KMS-11 (cell line): Measurements from ENCODE around the gene ZNF30.
"Not testable (repeated sequence)": the region's sequence is repeated elsewhere in the genome, so short reads cannot be mapped to it uniquely, and the experiment has no call there.

Experiments used
- H2AFZ ChIP-seq: fragments of 200-600 bp; sonication (generic); 2 replicates; pipeline ENCODE4 v1.6.1; 2016; ENCODE audit warnings: antibody characterized with exemption, mixed run types, low read depth
- H3K27ac ChIP-seq: fragments of 200-600 bp; sonication (generic); 2 replicates; pipeline ENCODE4 v1.6.1; 2016; ENCODE audit warnings: mild to moderate bottlenecking, mixed run types
- H3K27me3 ChIP-seq: fragments of 200-600 bp; sonication (generic); 2 replicates; pipeline ENCODE4 v1.6.1; 2017; ENCODE audit warnings: mild to moderate bottlenecking, low read depth, mixed run types, moderate library complexity; ENCODE audit not compliant: insufficient read depth
- H3K36me3 ChIP-seq: fragments of 200-600 bp; sonication (generic); 2 replicates; pipeline ENCODE4 v1.6.1; 2017; ENCODE audit warnings: mild to moderate bottlenecking, mixed run types; ENCODE audit not compliant: insufficient read depth
- H3K4me1 ChIP-seq: fragments of 200-600 bp; sonication (generic); 2 replicates; pipeline ENCODE4 v1.6.1; 2016; ENCODE audit warnings: mild to moderate bottlenecking, low read depth, mixed run types; ENCODE audit not compliant: poor library complexity, severe bottlenecking
- H3K4me2 ChIP-seq: fragments of 200-600 bp; sonication (generic); 2 replicates; pipeline ENCODE4 v1.7.0; 2016; ENCODE audit warnings: mild to moderate bottlenecking, mixed run types
- H3K4me3 ChIP-seq: fragments of 200-600 bp; sonication (generic); IDR thresholded peaks from 2 replicates; pipeline ENCODE4 v1.6.1; 2017; ENCODE audit warnings: low read depth, low read length, mixed read lengths; ENCODE audit not compliant: insufficient read depth
- H3K79me2 ChIP-seq: fragments of 200-600 bp; sonication (generic); 2 replicates; pipeline ENCODE4 v1.6.1; 2016; ENCODE audit warnings: low read depth, mixed run types; ENCODE audit not compliant: insufficient read depth
- H3K9ac ChIP-seq: fragments of 200-600 bp; sonication (generic); 2 replicates; pipeline ENCODE4 v1.6.1; 2016; ENCODE audit warnings: mild to moderate bottlenecking, mixed run types
- H4K20me1 ChIP-seq: fragments of 200-600 bp; sonication (generic); 2 replicates; pipeline ENCODE4 v1.6.1; 2016; ENCODE audit warnings: mild to moderate bottlenecking, mixed run types; ENCODE audit not compliant: insufficient read depth
- CTCF ChIP-seq: fragments of 200-600 bp; sonication (generic); conservative IDR thresholded peaks from 2 replicates; pipeline ENCODE4 v1.6.1; 2017; ENCODE audit warnings: low read depth, mild to moderate bottlenecking, antibody characterized with exemption, low read length, moderate library complexity, mixed read lengths

Gene ZNF30

DNA sequence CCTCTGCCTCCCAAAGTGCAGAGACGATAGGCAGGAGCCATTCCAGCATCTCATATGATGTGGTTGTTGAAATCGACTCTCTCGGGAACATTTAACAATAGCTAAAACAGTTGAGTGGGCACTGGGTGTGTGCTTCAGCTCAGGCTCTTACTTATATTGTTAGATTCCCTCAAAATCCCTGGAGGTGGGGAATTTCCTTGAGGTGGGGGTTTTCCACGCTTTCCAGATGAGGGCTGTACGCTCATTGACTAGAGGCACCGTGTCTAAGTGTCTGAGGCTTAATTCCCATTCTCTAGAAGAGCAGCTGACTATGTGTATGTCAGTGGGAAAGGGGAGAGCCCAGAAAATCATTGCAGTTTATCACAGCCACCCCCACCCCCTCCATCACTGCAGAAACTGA is 62.6 kb downstream of the ZNF30 start:
- no peak for TF ChIP-seq CTCF
- Histone ChIP-seq H3K4me2 (no peak overlapping the region), H4K20me1 (no peaks in the 10 kb centered on the region)

GRCh38 chr19:34990578-34991192 is 64.0 kb downstream of the ZNF30 start:
- H2AFZ ChIP-seq, result no peak overlapping the region
- no peak for TF ChIP-seq CTCF
- H3K36me3 ChIP-seq, result no peaks in the 10 kb centered on the region
- no peak overlapping the region for H3K4me2 ChIP-seq
- H3K27me3 ChIP-seq, result no peaks in the 10 kb centered on the region; the same call in 1 of the 2 replicates
- H3K4me1 ChIP-seq, result no peaks in the 10 kb centered on the region
- no peak overlapping the region for H3K27ac ChIP-seq
- H3K9ac ChIP-seq, result no peak overlapping the region
- H4K20me1 ChIP-seq, result no peaks in the 10 kb centered on the region
- H3K79me2 ChIP-seq, result no peaks in the 10 kb centered on the region
- no peak overlapping the region for H3K4me3 ChIP-seq

More for the DNA sequence above, 62.6 kb downstream of the ZNF30 start:
- no peak overlapping the region for H3K4me3 ChIP-seq
- H3K27me3 ChIP-seq, result no peaks in the 10 kb centered on the region; the same call in 1 of the 2 replicates
- H3K9ac ChIP-seq, result no peak overlapping the region
- no peak overlapping the region for H3K27ac ChIP-seq
- H3K4me1 ChIP-seq, result no peaks in the 10 kb centered on the region
- H3K36me3 ChIP-seq, result no peaks in the 10 kb centered on the region
- no peak overlapping the region for H2AFZ ChIP-seq
- no peaks in the 10 kb centered on the region for H3K79me2 ChIP-seq

DNA sequence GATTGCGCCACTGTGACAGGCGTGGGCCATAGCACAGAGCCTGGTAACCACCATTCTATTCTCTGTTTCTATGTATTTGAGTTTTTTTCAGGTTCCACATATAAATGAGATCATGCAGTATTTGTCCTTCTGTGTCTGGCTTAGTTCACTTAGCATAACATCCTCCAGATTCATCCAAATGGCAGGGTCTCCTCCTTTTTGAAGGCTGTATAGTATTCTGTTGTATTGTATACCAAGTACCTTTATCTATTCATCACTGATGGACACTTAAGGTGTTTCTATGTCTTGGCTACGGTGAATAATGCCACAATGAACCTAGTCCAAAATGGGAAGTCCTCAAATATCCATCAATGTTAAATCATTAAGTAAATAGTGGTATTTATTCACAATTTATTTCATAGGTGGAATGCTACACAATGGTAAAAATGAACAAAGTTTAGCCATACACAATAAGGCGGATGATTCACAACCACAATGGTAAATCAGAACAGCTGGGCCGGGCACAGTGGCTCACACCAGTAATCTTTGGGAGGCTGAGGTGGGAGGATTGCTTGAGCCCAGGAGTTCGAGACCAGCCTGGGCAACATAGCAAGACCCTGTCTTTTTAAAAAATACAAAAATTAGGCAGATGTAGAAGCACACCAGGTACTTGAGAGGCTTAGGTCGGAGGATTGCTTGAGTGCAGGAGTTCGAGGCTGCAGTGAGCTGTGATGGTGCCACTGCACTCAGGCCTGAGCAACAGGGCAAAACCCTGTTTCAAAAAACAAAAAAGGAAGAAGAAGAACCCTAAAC is 65.0 kb downstream of the ZNF30 start:
- Histone ChIP-seq H3K79me2 (no peaks in the 10 kb centered on the region), H3K27ac (no peak overlapping the region), H3K4me3 (no peak overlapping the region), H3K9ac (no peak overlapping the region), H3K4me2 (no peak overlapping the region), H2AFZ (no peak overlapping the region), H3K36me3 (no peaks in the 10 kb centered on the region), H4K20me1 (no peaks in the 10 kb centered on the region), H3K4me1 (no peaks in the 10 kb centered on the region), H3K27me3 (no peaks in the 10 kb centered on the region; the same call in 1 of the 2 replicates)
- no peak for TF ChIP-seq CTCF

DNA sequence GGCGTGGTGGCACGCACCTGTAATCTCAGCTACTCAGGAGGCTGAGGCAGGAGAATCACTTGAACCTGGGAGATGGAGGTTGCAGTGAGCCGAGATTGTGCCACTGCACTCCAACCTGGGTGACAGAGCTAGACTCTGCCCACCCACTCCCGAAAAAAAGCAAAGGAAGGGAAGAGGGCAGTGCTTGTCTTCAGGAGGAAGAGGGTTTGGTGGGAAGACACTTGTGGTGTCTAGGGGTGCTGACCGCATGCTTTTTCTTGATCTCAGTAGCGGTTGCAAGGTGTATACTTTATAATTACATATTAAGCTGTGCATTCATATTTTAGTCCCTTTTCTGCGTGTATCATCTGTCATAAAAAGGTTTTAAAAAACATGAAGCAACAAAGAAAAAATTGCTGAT is 65.9 kb downstream of the ZNF30 start:
- H3K36me3 ChIP-seq, H4K20me1 ChIP-seq, H3K79me2 ChIP-seq, H3K4me1 ChIP-seq, H2AFZ ChIP-seq, H3K27me3 ChIP-seq, H3K4me3 ChIP-seq, H3K4me2 ChIP-seq, H3K27ac ChIP-seq, H3K9ac ChIP-seq: not testable (repeated sequence)

- Histone ChIP-seq H3K27me3 (no peaks in the 10 kb centered on the region; the same call in 1 of the 2 replicates), H3K36me3 (no peaks in the 10 kb centered on the region), H2AFZ (no peak overlapping the region), H3K4me3 (no peak overlapping the region), H3K27ac (no peak overlapping the region), H3K9ac (no peak overlapping the region), H3K4me2 (no peak overlapping the region), H3K79me2 (no peaks in the 10 kb centered on the region), H4K20me1 (no peaks in the 10 kb centered on the region), H3K4me1 (no peaks in the 10 kb centered on the region)
- no peak for TF ChIP-seq CTCF
Measured at GRCh38 chr19:34994286-34994642, 67.6 kb downstream of the ZNF30 start.
